ENCODE results near the gene PPP1R10.

DNA sequence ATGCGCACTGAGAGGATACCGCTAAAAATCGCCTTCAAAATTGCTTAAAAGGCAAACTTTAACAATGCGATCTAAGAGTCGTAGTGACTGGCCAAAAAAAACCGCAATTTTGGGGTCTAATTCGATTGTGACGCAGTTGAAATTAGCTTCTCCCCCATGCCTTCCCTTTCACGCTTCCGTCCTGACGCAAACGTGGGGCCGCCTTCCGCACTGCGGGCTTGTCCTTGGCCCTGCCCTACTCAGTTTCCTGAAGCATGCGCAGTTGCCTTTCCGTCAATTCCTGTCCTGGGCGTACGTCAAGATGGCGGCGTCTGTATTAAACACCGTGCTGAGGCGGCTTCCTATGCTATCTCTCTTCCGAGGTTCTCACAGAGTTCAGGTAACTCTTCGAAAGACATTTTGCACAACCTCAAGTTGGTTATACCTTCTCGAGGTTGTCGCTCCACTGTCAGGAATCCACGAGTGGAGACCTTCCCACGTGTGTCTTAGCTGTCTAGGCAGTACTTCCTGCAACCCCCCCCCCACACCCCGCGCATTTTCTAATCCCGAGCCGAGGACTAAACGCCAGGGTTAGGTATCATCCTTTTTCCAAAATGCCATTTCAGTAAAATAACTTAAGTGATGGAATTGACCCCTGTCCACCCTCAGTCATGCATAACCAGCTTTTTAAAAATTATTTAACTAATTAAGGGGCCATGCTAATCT, 674 bp upstream of the PPP1R10 start, which contains the start of gene MRPS18B:
- peak in 2 of 3 donors; percentile 52 to 61 for TF ChIP-seq POLR2A (IDR thresholded peaks at IDR 0.05)
- TF ChIP-seq, protein P1, sequence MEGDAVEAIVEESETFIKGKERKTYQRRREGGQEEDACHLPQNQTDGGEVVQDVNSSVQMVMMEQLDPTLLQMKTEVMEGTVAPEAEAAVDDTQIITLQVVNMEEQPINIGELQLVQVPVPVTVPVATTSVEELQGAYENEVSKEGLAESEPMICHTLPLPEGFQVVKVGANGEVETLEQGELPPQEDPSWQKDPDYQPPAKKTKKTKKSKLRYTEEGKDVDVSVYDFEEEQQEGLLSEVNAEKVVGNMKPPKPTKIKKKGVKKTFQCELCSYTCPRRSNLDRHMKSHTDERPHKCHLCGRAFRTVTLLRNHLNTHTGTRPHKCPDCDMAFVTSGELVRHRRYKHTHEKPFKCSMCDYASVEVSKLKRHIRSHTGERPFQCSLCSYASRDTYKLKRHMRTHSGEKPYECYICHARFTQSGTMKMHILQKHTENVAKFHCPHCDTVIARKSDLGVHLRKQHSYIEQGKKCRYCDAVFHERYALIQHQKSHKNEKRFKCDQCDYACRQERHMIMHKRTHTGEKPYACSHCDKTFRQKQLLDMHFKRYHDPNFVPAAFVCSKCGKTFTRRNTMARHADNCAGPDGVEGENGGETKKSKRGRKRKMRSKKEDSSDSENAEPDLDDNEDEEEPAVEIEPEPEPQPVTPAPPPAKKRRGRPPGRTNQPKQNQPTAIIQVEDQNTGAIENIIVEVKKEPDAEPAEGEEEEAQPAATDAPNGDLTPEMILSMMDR (IDR thresholded peaks at IDR 0.05 in 8 of 11, conservative IDR thresholded peaks at IDR 0.05 in 3 of 11) = peak in 2 of 11 experiments; percentile 7 to 33
- TF ChIP-seq POLR2AphosphoS5 (IDR thresholded peaks at IDR 0.05) = peak in 1 of 3 donors; percentile 95
